Uterus (tissue), 4 donors: ENCODE measurements around the gene BUB1. TPM values are rescaled to one million over a fixed set of nuclear protein-coding genes. Genes with fewer than 3 reads are reported as not detected.

Source experiments
- DNase-seq, 2 donors: peaks; one replicate each; pipeline ENCODE4 v3.0.0-alpha.2; 2019 to 2020
- H3K27ac ChIP-seq, 2 donors: fragments of 200-600 bp; sonication (generic); 1 replicate in 1 of 2; 2 replicates in 1 of 2; pipeline ENCODE4 v1.5.1; 2016 to 2018
- H3K27me3 ChIP-seq, 2 donors: fragments of 200-600 bp; sonication (generic); one replicate each; pipeline ENCODE4 v1.5.1; 2018 to 2019; ENCODE audit warnings: control low read depth in 1 of 2
- H3K36me3 ChIP-seq, 2 donors: fragments of 200-600 bp; sonication (generic); one replicate each; pipeline ENCODE4 v1.5.1; 2019; ENCODE audit warnings: control low read depth in 1 of 2
- H3K4me1 ChIP-seq, 2 donors: fragments of 200-600 bp; sonication (generic); one replicate each; pipeline ENCODE4 v1.5.1; 2018 to 2019; ENCODE audit warnings: control low read depth in 1 of 2
- H3K4me3 ChIP-seq, 2 donors: fragments of 200-600 bp; sonication (generic); 1 replicate in 1 of 2; 2 replicates in 1 of 2; pipeline ENCODE4 v1.5.1; 2018 to 2019; ENCODE audit warnings: mild to moderate bottlenecking in 1 of 2
- H3K9me3 ChIP-seq, 2 donors: fragments of 200-600 bp; sonication (generic); one replicate each; pipeline ENCODE4 v1.5.1; 2019; ENCODE audit warnings: control low read depth in 1 of 2
- CTCF ChIP-seq, 4 experiments: fragments of 200-600 bp in 2 of 4; fragments of 450-650 bp in 2 of 4; sonication (generic) in 2 of 4; IDR thresholded peaks; one replicate each; pipeline ENCODE4 v1.5.1; 2016 to 2019; ENCODE audit warnings: antibody characterized with exemption in 4 of 4, mild to moderate bottlenecking in 2 of 4, moderate library complexity in 1 of 4
- POLR2A ChIP-seq, 2 donors: fragments of 450-650 bp; IDR thresholded peaks; one replicate each; pipeline ENCODE4 v1.6.1; 2016; ENCODE audit warnings: antibody characterized with exemption in 2 of 2, mild to moderate bottlenecking in 1 of 2, moderate library complexity in 1 of 2
- intact Hi-C: fragments of 100-400 bp; cut with DNase I; formaldehyde crosslinking; loops from one replicate; pipeline ENCODE4 v1.15.1; 2023; ENCODE audit warnings: low total_unique reads
- total RNA-seq, 4 donors: library from RNA; depleted of rRNA in 3 of 4; stranded (reverse); fragments of >200 nt in 3 of 4; gene quantifications; one replicate each; pipeline versions ENCODE4 v1.1.0 to v1.2.4, GENCODE V29; 2014 to 2023
- donor health status: DM: yes; HTN: yes; CAD: no.

Gene BUB1
- total RNA-seq, 4 donors from 2014 or later = 0.67 to 29.0 (median 1.2) TPM; not detected in 1

DNA sequence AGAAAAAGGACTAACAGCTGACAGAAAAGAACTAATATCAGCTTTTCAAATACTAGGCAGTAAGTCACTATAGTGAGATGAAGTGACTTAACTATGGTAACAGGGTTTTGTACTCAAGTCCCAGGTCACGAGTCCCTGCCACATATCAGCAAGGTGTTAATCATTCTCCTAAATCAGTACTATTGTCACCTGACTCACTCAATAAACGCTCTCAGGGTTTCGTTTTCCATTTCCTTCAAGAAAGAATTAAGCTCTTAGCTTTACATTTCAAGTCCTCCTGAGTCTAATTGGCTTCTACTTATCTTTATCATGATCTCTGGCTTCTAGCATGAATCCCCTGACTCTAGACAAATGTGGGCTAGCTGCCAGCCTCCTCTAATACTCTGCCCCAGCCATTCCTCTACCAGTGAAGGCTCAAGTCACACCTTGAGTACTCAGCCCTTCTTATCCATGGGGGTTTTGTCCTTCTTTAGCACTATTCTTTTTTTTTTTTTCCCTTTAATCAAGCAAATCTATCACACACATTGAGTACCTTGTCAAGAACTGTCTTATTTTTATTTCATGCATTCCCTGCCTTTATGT is 20.0 kb downstream of the BUB1 start:
- TF ChIP-seq POLR2A (IDR thresholded peaks at IDR 0.05) (no peak), CTCF (IDR thresholded peaks at IDR 0.05) (no peak)
- no peaks in the 10 kb centered on the region for H3K9me3 ChIP-seq

DNA sequence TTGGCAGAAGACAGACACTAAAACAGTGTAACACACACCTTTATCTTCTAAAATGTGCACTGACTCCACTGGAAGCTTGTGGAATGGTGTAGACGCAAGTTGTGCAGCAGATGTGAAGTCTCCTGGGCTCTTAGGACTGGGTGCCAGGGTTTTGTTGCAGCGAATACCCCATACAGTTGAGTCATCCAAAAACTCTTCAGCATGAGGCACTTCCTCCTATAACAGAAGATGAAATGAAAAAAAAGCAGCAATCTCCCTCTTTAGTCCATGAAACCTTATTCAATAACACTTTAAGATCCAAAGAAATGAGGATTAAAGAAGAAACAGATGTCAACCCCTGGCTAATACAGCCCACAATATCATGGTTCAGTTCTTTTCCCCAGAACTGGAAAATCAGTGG is 22.2 kb downstream of the BUB1 start:
- H3K4me3 ChIP-seq = no peak overlapping the region
- H3K9me3 ChIP-seq = no peaks in the 10 kb centered on the region
- no peaks in the 10 kb centered on the region for H3K27me3 ChIP-seq
- no peak for DNase-seq
- H3K27ac ChIP-seq = no peak overlapping the region
- no peaks in the 10 kb centered on the region for H3K4me1 ChIP-seq
- TF ChIP-seq POLR2A (IDR thresholded peaks at IDR 0.05) (no peak), CTCF (IDR thresholded peaks at IDR 0.05) (no peak)
- H3K36me3 ChIP-seq = no peaks in the 10 kb centered on the region
- intact Hi-C loops = no loop called here

More for the DNA sequence above, 20.0 kb downstream of the BUB1 start:
- Histone ChIP-seq H3K36me3 (no peaks in the 10 kb centered on the region), H3K4me3 (no peak overlapping the region), H3K27ac (no peak overlapping the region), H3K27me3 (no peaks in the 10 kb centered on the region), H3K4me1 (no peaks in the 10 kb centered on the region)
- DNase-seq = no peak
- intact Hi-C loops = no loop called here

DNA sequence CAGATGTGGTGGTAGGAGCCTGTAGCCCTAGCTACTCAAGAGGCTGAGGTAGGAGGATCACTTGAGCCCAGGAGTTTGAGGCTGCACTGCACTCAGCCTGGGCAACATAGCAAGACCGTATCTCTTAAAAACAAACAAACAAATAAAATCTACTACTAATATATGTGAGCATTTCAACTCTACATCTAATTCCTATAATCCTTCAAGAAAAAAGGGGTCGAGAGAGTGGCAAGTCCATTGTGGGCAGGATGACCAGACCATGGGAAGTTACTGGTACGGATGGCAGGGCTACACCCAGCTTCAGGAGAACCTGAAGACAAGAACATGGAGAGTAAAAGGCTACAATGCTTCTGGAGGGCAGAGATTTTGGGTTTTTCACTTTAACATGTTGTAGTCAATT is 24.0 kb downstream of the BUB1 start:
- TF ChIP-seq CTCF (IDR thresholded peaks at IDR 0.05) (no peak), POLR2A (IDR thresholded peaks at IDR 0.05) (no peak)
- no peaks in the 10 kb centered on the region for H3K27me3 ChIP-seq
- no peak for DNase-seq
- H3K4me3 ChIP-seq = no peak overlapping the region
- H3K27ac ChIP-seq = no peak overlapping the region
- H3K36me3 ChIP-seq = no peaks in the 10 kb centered on the region
- no peaks in the 10 kb centered on the region for H3K4me1 ChIP-seq
- no peaks in the 10 kb centered on the region for H3K9me3 ChIP-seq
- intact Hi-C loops = no loop called here

- DNase-seq = no peak
- H3K9me3 ChIP-seq = no peaks in the 10 kb centered on the region
- intact Hi-C loops = no loop called here
- H3K4me1 ChIP-seq = no peaks in the 10 kb centered on the region
- no peak overlapping the region for H3K27ac ChIP-seq
- no peaks in the 10 kb centered on the region for H3K36me3 ChIP-seq
- no peaks in the 10 kb centered on the region for H3K27me3 ChIP-seq
- no peak for TF ChIP-seq POLR2A (IDR thresholded peaks at IDR 0.05)
- TF ChIP-seq CTCF (IDR thresholded peaks at IDR 0.05) = no peak
- H3K4me3 ChIP-seq = no peak overlapping the region
These were observed 27.5 kb downstream of the BUB1 start for GRCh38 chr2:110650346-110650745.

GRCh38 chr2:110647777-110648176 is 30.1 kb downstream of the BUB1 start:
- H3K4me3 ChIP-seq = no peak overlapping the region
- no peak for DNase-seq
- no peaks in the 10 kb centered on the region for H3K9me3 ChIP-seq
- no peak overlapping the region for H3K27ac ChIP-seq
- intact Hi-C loops = no loop called here
- H3K27me3 ChIP-seq = no peaks in the 10 kb centered on the region
- no peaks in the 10 kb centered on the region for H3K4me1 ChIP-seq
- no peaks in the 10 kb centered on the region for H3K36me3 ChIP-seq
- TF ChIP-seq POLR2A (IDR thresholded peaks at IDR 0.05) (no peak), CTCF (IDR thresholded peaks at IDR 0.05) (no peak)
